ENCODE results near the gene ARSD. TPM values are rescaled to one million over a fixed set of nuclear protein-coding genes. Genes with fewer than 3 reads are reported as not detected.

Gene ARSD
- total RNA-seq, 2 donors from 2014 or later = 13.2 to 25.3 TPM

- Histone ChIP-seq H3K4me3 (no peak overlapping the region), H3K27ac (no peak overlapping the region), H3K27me3 (replicated peaks; ENCODE audit: insufficient read depth) (no peaks in the 10 kb centered on the region), H3K36me3 (peaks cover 2% of the 10 kb centered on the region), H3K9me3 (no peaks in the 10 kb centered on the region), H3K4me1 (ENCODE audit: control insufficient read depth in 1 of 2, low read depth in 2 of 2) (no peaks in the 10 kb centered on the region)
- TF ChIP-seq CTCF (IDR thresholded peaks at IDR 0.05) = no peak
- no peak for DNase-seq (ENCODE audit: low spot score)
- no peak for ATAC-seq (ENCODE audit: insufficient number of reproducible peaks, low FRiP score, low read depth)
Measured at GRCh38 chrX:2921193-2921592, 7.9 kb downstream of the ARSD start.

GRCh38 chrX:2917767-2918166 is 11.4 kb downstream of the ARSD start:
- Histone ChIP-seq H3K4me3 (no peak overlapping the region), H3K36me3 (peaks cover 3% of the 10 kb centered on the region), H3K27ac (no peak overlapping the region), H3K4me1 (ENCODE audit: control insufficient read depth in 1 of 2, low read depth in 2 of 2) (no peaks in the 10 kb centered on the region), H3K9me3 (no peaks in the 10 kb centered on the region), H3K27me3 (replicated peaks; ENCODE audit: insufficient read depth) (no peaks in the 10 kb centered on the region)
- no peak for TF ChIP-seq CTCF (IDR thresholded peaks at IDR 0.05)
- no peak for DNase-seq (ENCODE audit: low spot score)
- no peak for ATAC-seq (ENCODE audit: insufficient number of reproducible peaks, low FRiP score, low read depth)

GRCh38 chrX:2913118-2913517 is 16.0 kb downstream of the ARSD start:
- Histone ChIP-seq H3K4me3 (no peak overlapping the region), H3K27me3 (replicated peaks; ENCODE audit: insufficient read depth) (no peaks in the 10 kb centered on the region), H3K4me1 (ENCODE audit: control insufficient read depth in 1 of 2, low read depth in 2 of 2) (no peaks in the 10 kb centered on the region), H3K9me3 (no peaks in the 10 kb centered on the region), H3K27ac (no peak overlapping the region), H3K36me3 (peaks cover 3% of the 10 kb centered on the region)
- TF ChIP-seq CTCF (IDR thresholded peaks at IDR 0.05) = no peak
- ATAC-seq (ENCODE audit: insufficient number of reproducible peaks, low FRiP score, low read depth) = no peak
- DNase-seq (ENCODE audit: low spot score) = no peak

- TF ChIP-seq CTCF (IDR thresholded peaks at IDR 0.05) = no peak
- DNase-seq (ENCODE audit: low spot score) = no peak
- Histone ChIP-seq H3K27ac (no peak overlapping the region), H3K9me3 (no peaks in the 10 kb centered on the region), H3K4me3 (no peak overlapping the region), H3K27me3 (replicated peaks; ENCODE audit: insufficient read depth) (no peaks in the 10 kb centered on the region), H3K36me3 (no peaks in the 10 kb centered on the region), H3K4me1 (ENCODE audit: control insufficient read depth in 1 of 2, low read depth in 2 of 2) (no peaks in the 10 kb centered on the region)
- ATAC-seq (ENCODE audit: insufficient number of reproducible peaks, low FRiP score, low read depth) = no peak
Measured at GRCh38 chrX:2910109-2910508, 19.0 kb downstream of the ARSD start.

- no peak overlapping the region for H3K27ac ChIP-seq
- ATAC-seq (ENCODE audit: insufficient number of reproducible peaks, low FRiP score, low read depth) (no peak), DNase-seq (ENCODE audit: low spot score) (no peak)
- H3K27me3 ChIP-seq (replicated peaks; ENCODE audit: insufficient read depth) = no peaks in the 10 kb centered on the region
- no peaks in the 10 kb centered on the region for H3K4me1 ChIP-seq (ENCODE audit: control insufficient read depth in 1 of 2, low read depth in 2 of 2)
- TF ChIP-seq CTCF (IDR thresholded peaks at IDR 0.05) = no peak
- H3K36me3 ChIP-seq = no peaks in the 10 kb centered on the region
- H3K4me3 ChIP-seq = no peak overlapping the region
- no peaks in the 10 kb centered on the region for H3K9me3 ChIP-seq
Measured at GRCh38 chrX:2908125-2908685, 20.9 kb downstream of the ARSD start.
